Progenitor cell of endocrine pancreas (in vitro differentiated cells): ENCODE data around the gene FANCC. TPM values are rescaled to one million over a fixed set of nuclear protein-coding genes. Genes with fewer than 3 reads are reported as not detected.

Experiments
- DNase-seq: peaks from one replicate; pipeline ENCODE4 v3.0.0; 2021; ENCODE audit warnings: low spot score; ENCODE audit not compliant: unreplicated experiment
- H3K27ac Mint-ChIP-seq: 2 replicates; pipeline ENCODE4 v1.8.0; 2021; ENCODE audit warnings: mild to moderate bottlenecking, moderate library complexity, mixed read lengths
- H3K27me3 Mint-ChIP-seq: 2 replicates; pipeline ENCODE4 v1.8.0; 2021; ENCODE audit warnings: mixed read lengths
- H3K36me3 Mint-ChIP-seq: 2 replicates; pipeline ENCODE4 v1.8.0; 2022; ENCODE audit warnings: mixed read lengths; ENCODE audit not compliant: insufficient read depth
- H3K4me1 Mint-ChIP-seq: 2 replicates; pipeline ENCODE4 v1.8.0; 2021; ENCODE audit warnings: low read depth, mixed read lengths
- H3K4me3 Mint-ChIP-seq: 2 replicates; pipeline ENCODE4 v1.8.0; 2021; ENCODE audit warnings: low read depth, mild to moderate bottlenecking, moderate library complexity, mixed read lengths
- H3K9me3 Mint-ChIP-seq: 2 replicates; pipeline ENCODE4 v1.8.0; 2021; ENCODE audit warnings: low read depth, mixed read lengths
- CTCF ChIP-seq: fragments of 200-600 bp; sonication (generic); IDR thresholded peaks from one replicate; pipeline ENCODE4 v1.5.0; 2021; ENCODE audit warnings: antibody characterized with exemption, mild to moderate bottlenecking; ENCODE audit not compliant: unreplicated experiment
- long read RNA-seq: library from polyadenylated mRNA; unstranded; transcript quantifications from one replicate; pipeline ENCODE4 v2.0.0, GENCODE V29; 2020
- total RNA-seq: library from RNA; stranded (reverse); gene quantifications from 2 replicates; pipeline ENCODE4 v1.2.1, GENCODE V29; 2021

Gene FANCC
- total RNA-seq = 28.5 and 28.9 TPM in 2 replicates
- long read RNA-seq, full-length matches to known transcripts = 16 of 44 reads
- long read RNA-seq, partial matches to known transcripts = 13 of 44 reads
- long read RNA-seq, other reads (novel, unspliced or antisense) = 15 of 44 reads

- Mint-ChIP-seq H3K9me3 (no peaks in the 10 kb centered on the region), H3K4me1 (peaks cover 23% of the 10 kb centered on the region), H3K36me3 (no peaks in the 10 kb centered on the region), H3K27ac (peak within 1 kb of the TSS; percentile 99), H3K27me3 (no peaks in the 10 kb centered on the region), H3K4me3 (peak within 1 kb of the TSS; percentile 88)
- no peak for TF ChIP-seq CTCF
- DNase-seq = peak; percentile 93
Measured at GRCh38 chr9:95317119-95317892, at the start of gene FANCC. FANCC (minus strand) TSS chr9:95317709; CDS start chr9:95249291, 68,418 bp downstream.

- no peak for DNase-seq
- Mint-ChIP-seq H3K36me3 (peaks cover 2% of the 10 kb centered on the region), H3K27ac (no peak overlapping the region), H3K4me1 (no peaks in the 10 kb centered on the region), H3K9me3 (no peaks in the 10 kb centered on the region), H3K4me3 (no peak overlapping the region), H3K27me3 (peaks cover 6% of the 10 kb centered on the region)
- TF ChIP-seq CTCF = no peak
Measured at GRCh38 chr9:95366731-95367325, 49.3 kb upstream of the FANCC start.

GRCh38 chr9:95365766-95366165, 48.3 kb upstream of the FANCC start:
- DNase-seq = no peak
- Mint-ChIP-seq H3K4me3 (no peak overlapping the region), H3K9me3 (no peaks in the 10 kb centered on the region), H3K27me3 (peaks cover 6% of the 10 kb centered on the region), H3K36me3 (peaks cover 2% of the 10 kb centered on the region), H3K4me1 (no peaks in the 10 kb centered on the region), H3K27ac (no peak overlapping the region)
- TF ChIP-seq CTCF = no peak

GRCh38 chr9:95363051-95363841, 45.7 kb upstream of the FANCC start:
- peaks cover 2% of the 10 kb centered on the region for H3K36me3 Mint-ChIP-seq
- no peak overlapping the region for H3K4me3 Mint-ChIP-seq
- TF ChIP-seq CTCF = no peak
- H3K27me3 Mint-ChIP-seq = peaks cover 6% of the 10 kb centered on the region
- no peaks in the 10 kb centered on the region for H3K9me3 Mint-ChIP-seq
- H3K4me1 Mint-ChIP-seq = no peaks in the 10 kb centered on the region
- no peak overlapping the region for H3K27ac Mint-ChIP-seq
- no peak for DNase-seq

GRCh38 chr9:95360866-95361265, 43.4 kb upstream of the FANCC start:
- peak overlapping the region; percentile 0 for H3K27ac Mint-ChIP-seq
- no peak for DNase-seq
- H3K4me3 Mint-ChIP-seq = no peak overlapping the region

More at GRCh38 chr9:95360866-95361265, 43.4 kb upstream of the FANCC start:
- no peak for TF ChIP-seq CTCF
- Mint-ChIP-seq H3K4me1 (no peaks in the 10 kb centered on the region), H3K9me3 (no peaks in the 10 kb centered on the region), H3K36me3 (no peaks in the 10 kb centered on the region), H3K27me3 (peaks cover 3% of the 10 kb centered on the region)
